Prostate gland (tissue), 2 donors: Measurements from ENCODE around the gene RPS6KA1.

Source experiments
- CTCF ChIP-seq, 4 experiments: fragments of 200-600 bp in 2 of 4; fragments of 450-650 bp in 2 of 4; sonication (generic) in 2 of 4; IDR thresholded peaks; 1 replicate in 3 of 4; 2 replicates in 1 of 4; pipeline ENCODE4 v1.5.1; 2016 to 2019; ENCODE audit warnings: antibody characterized with exemption in 4 of 4, mild to moderate bottlenecking in 2 of 4, moderate library complexity in 2 of 4
- POLR2A ChIP-seq: fragments of 450-650 bp; IDR thresholded peaks from one replicate; pipeline ENCODE4 v1.6.1; 2016; ENCODE audit warnings: antibody characterized with exemption, mild to moderate bottlenecking
- POLR2AphosphoS5 ChIP-seq: sonication (generic); formaldehyde crosslinking; IDR thresholded peaks from one replicate; pipeline ENCODE4 v1.6.1; 2017; ENCODE audit warnings: antibody characterized with exemption

GRCh38 chr1:26542771-26543451, 13.3 kb downstream of the RPS6KA1 start:
- TF ChIP-seq CTCF (IDR thresholded peaks at IDR 0.05) = no peak
- TF ChIP-seq POLR2A = no peak
- TF ChIP-seq POLR2AphosphoS5 = no peak
